Omental fat pad (tissue), 4 donors: ENCODE data around the gene NRM. TPM values are rescaled to one million over a fixed set of nuclear protein-coding genes. Genes with fewer than 3 reads are reported as not detected.
A peak's percentile ranks its signal among the peaks of the same experiment; 100 is the strongest.

Experiments used
- ATAC-seq: fragments of 150-250 bp; one replicate; pipeline ENCODE4 v1.9.1; 2016; ENCODE audit warnings: mild to moderate bottlenecking, moderate library complexity; ENCODE audit not compliant: low FRiP score
- DNase-seq: peaks from one replicate; pipeline ENCODE4 v3.0.0-alpha.2; 2019; ENCODE audit warnings: low spot score
- total RNA-seq, 4 donors: library from RNA; depleted of rRNA; stranded (reverse); fragments of >200 nt; gene quantifications; one replicate each; pipeline ENCODE4 v1.1.0, GENCODE V29; 2016
- TF ChIP-seq, protein P1 (sequence below), 3 donors: fragments of 450-650 bp; IDR thresholded peaks; one replicate each; pipeline ENCODE4 v1.5.1; 2016 to 2017; ENCODE audit warnings: antibody characterized with exemption in 3 of 3, mild to moderate bottlenecking in 3 of 3, moderate library complexity in 2 of 3

NRM gene, protein sequence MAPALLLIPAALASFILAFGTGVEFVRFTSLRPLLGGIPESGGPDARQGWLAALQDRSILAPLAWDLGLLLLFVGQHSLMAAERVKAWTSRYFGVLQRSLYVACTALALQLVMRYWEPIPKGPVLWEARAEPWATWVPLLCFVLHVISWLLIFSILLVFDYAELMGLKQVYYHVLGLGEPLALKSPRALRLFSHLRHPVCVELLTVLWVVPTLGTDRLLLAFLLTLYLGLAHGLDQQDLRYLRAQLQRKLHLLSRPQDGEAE
- total RNA-seq = 1 to 10 TPM; 2.9 to 5.8 (median 3.7) TPM

DNA sequence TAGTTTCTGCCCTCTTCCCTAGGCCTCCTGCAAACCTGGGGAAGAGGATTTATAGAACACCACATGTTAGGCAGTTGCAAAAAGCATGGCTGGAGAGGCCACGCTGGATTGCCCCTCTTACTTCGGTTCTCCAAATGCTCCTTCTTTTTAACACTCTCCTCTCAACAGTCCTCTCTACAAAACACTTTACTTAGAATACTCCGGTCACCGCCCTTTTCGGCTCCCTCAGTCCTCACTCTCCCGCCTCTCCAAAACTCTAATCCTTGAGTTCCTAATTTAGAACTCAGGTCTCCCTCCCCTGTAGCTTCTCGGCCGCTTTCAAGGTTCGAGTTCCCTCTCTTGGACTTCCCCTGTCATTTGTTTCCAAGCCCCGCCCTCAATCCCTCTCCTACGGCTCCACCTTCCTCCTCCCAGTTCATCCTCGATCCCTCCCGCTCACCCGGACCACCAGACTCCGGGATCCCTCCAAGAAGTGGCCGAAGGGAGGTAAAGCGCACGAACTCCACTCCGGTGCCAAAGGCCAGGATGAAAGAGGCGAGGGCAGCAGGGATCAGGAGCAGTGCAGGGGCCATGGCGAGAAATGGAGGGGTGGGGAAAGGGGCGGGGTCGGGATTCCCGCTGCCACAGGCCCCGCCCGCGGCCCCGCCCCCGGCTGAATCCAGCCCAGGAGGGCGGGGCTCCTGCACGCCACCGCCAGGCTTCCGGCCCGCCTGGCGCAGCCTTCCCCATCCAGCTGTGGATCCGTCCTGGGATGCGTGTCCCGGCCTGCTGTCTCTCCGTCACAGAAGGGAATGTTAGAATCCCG lies at the start of gene NRM:
Gene NRM (minus strand): TSS at position 582 of the 805 bp plus-strand sequence. CDS start 10 bp downstream, at position 572.
- DNase-seq = peak; percentile 71
- ATAC-seq = peak; percentile 77
- TF ChIP-seq, protein P1, sequence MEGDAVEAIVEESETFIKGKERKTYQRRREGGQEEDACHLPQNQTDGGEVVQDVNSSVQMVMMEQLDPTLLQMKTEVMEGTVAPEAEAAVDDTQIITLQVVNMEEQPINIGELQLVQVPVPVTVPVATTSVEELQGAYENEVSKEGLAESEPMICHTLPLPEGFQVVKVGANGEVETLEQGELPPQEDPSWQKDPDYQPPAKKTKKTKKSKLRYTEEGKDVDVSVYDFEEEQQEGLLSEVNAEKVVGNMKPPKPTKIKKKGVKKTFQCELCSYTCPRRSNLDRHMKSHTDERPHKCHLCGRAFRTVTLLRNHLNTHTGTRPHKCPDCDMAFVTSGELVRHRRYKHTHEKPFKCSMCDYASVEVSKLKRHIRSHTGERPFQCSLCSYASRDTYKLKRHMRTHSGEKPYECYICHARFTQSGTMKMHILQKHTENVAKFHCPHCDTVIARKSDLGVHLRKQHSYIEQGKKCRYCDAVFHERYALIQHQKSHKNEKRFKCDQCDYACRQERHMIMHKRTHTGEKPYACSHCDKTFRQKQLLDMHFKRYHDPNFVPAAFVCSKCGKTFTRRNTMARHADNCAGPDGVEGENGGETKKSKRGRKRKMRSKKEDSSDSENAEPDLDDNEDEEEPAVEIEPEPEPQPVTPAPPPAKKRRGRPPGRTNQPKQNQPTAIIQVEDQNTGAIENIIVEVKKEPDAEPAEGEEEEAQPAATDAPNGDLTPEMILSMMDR (IDR thresholded peaks at IDR 0.05) = no peak

DNA sequence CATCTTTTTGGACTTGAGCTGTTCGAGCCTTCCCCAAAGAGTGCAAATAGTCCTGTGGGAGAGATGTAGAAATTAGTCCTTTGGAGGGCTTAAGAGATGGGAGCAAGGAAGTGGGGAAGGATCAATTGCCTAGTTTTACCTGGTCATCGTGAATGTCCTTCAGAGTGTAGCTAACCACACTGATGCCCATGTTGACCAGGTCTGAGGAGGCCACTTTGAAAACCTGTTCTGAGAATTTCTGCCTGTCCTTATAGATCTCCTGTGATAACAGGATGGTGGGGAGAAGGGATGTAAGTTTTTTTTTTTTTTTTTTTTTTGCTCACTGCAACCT lies 49.7 kb upstream of the NRM start:
- ATAC-seq (no peak), DNase-seq (no peak)
- TF ChIP-seq, protein P1 (IDR thresholded peaks at IDR 0.05) = no peak

DNA sequence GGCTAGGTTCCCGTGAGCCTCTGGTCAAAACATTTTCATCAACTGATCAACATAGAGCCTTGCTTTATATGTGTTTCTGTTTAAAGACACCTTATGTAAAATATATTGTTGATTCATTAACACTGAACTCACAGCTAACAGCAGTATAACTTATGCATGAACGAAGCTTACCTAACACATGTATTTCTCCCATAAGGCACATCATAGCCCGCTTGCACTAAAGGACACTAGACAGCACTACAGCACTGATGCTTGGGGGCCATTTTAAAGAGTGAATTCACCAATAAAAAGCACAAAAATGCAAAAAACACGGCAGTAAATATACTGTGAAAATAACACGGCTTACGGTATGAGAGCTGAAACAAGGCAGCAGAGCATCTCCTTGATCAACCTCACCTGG lies 47.7 kb upstream of the NRM start:
- no peak for DNase-seq
- no peak for ATAC-seq
- TF ChIP-seq, protein P1 (IDR thresholded peaks at IDR 0.05) = no peak

DNA sequence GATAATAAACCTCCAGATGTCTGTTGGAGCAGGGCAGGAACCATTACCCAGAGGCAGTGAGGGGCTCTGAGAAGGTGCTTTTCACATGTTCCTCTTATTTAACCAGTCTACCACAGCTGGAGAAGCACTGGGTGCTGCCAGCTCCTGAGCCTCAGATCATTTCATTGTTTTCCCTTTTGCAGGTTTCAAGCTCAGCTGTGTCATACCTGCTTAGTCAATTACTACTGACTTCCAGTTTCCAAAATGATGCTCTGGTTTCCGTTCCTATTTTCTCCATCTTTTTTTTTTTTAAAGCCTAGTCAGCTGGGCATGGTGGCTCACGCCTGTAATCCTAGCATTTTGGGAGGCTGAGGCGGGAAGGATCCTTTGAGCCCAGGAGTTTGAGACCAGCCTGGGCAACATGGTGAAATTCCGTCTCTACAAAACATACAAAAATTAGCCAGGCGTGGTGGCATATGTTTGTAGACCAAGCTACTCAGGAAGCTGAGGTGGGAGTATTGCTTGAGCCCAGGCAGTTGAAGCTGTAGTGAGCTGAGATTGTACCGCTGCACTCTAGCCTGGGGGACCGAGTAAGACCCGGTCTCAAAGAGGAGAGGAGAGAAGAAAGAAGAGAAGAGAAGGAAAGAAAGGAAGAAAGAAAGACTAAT lies 45.0 kb upstream of the NRM start:
- TF ChIP-seq, protein P1 (IDR thresholded peaks at IDR 0.05) = no peak
- ATAC-seq (no peak), DNase-seq (no peak)

DNA sequence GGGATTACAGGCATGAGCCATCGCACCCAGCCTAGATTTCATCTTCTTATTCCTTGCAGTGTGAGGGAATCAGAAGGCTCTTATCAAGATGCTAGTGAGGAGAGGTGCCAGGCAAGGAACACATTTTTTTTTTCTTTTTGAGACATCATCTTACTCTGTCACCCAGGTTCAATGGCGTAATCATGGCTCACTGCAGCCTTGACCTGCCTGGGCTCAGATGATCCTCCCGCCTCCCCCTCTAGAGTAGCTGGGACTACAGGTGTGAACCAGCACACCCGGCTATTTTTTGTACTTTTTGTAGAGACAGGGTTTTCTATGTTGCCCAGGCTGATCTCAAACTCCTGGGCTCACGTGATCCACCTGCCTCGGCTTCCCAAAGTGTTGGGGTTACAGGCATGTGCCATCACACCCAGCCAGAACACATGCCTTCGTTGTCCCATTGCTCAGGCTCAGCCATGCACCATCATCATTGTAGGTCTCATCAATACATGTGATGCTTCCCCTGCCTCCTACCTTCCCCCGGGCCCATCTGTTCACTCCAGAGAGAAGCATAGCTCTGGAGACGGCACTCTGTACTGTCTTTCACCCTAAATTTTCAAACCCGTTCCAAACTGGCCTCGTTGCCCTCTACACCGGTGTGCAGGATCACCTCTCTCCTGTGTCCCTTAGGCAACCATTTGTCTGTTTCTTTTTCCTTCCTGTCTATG lies 41.6 kb upstream of the NRM start:
- TF ChIP-seq, protein P1 (IDR thresholded peaks at IDR 0.05) = no peak
- DNase-seq = no peak
- ATAC-seq = no peak

DNA sequence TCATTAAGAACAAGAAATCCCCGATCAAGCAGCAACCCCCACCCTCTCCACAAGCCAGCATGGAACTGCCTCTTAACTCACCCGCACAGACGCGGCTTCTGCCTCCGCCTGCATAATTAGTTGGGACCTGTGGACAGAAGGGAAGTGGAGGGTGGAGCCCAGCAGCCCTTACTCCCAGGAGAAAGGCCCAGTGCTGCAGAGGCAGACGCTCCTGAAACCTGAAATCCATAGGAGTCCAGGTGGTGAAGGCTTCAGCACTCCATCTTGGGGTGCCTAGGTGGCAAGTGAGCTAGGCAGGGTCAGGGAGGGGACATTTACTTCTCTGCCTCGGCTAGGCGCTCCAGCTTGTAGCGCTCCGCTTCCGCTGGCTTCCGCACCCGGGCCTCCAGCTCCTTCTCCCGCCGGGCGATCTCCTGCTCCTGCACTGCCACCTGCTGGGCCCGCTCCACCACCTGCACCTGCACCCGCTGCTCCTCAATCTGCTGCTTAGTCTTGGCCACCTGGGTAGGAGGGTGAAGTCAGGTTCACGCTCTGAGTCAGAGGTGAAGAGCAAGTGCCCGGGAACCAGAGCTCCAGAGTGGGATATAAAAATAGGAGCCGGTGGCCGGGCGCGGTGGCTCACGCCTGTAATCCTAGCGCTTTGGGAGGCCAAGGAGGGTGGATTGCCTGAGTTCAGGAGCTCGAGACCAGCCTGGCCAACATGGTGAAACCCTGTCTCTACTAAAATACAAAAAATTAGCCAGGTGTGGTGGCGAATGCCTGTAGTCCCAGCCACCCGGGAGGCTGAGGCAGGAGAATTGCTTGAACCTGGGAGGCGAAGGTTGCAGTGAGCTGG lies 40.0 kb upstream of the NRM start:
- ATAC-seq (peak; percentile 78), DNase-seq (no peak)
- TF ChIP-seq, protein P1 (IDR thresholded peaks at IDR 0.05) = no peak
